Measurements from ENCODE around the gene NCOA7.

The NCOA7 gene

DNA sequence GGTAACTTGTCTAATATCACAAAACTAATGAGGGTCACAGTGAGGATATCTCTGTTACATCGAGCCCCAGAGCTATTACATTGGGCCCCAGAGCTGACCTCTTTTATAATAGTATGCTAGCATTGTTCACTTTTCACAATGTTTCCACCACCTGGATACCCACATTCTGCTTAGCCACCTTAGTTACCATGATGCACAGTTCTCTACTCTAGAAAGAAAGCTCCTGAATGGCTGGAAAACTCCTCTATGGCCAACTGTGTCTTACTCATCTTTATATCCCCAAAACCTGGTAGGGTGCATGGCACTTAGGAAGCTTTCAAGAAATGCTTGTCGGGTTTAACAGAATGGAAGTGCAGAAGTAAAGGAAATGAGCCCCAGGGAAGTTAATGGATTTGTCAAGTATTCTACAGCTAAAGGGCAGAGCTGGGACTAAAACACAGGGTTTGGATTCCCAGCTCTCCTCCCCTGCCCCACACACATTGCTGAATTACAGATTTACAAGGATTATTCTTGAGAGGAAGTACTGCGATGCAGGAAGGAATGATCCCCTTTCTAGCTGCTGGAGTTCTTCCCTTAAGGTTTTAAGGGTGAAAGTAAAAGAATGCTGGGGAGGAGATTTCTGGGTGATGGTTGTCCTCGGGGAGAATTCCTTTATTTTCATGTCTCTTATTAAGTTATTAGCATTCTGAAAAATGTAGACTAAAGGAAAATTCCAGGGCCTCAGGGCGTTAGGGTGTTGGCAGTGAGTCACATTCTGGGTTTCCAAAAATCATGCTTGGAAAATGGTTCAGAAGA, 149.7 kb downstream of the NCOA7 start:
- H3K4me3 ChIP-seq (ENCODE audit: insufficient read length, low read depth): no peak overlapping the region
- no peak for DNase-seq (ENCODE audit: low read depth, low spot score)
- no peaks in the 10 kb centered on the region for H3K9me3 ChIP-seq (ENCODE audit: insufficient read depth, low read length)
- no peak overlapping the region for H3K9ac ChIP-seq (ENCODE audit: insufficient read length, low read depth)
- TF ChIP-seq ZNF274 (IDR thresholded peaks at IDR 0.05; ENCODE audit: low read depth, low read length) (no peak), SUZ12 (IDR thresholded peaks at IDR 0.05; ENCODE audit: extremely low read depth, insufficient read depth, insufficient read length) (no peak), YY1 (IDR thresholded peaks at IDR 0.05; ENCODE audit: insufficient read depth, insufficient read length) (no peak)
- no peaks in the 10 kb centered on the region for H3K27me3 ChIP-seq (ENCODE audit: insufficient read depth, insufficient read length)
- no peaks in the 10 kb centered on the region for H3K36me3 ChIP-seq (ENCODE audit: insufficient read depth, insufficient read length, low read length)
- no peaks in the 10 kb centered on the region for H3K4me1 ChIP-seq (ENCODE audit: insufficient read depth, insufficient read length)

- Histone ChIP-seq H3K9me3 (ENCODE audit: insufficient read depth, low read length) (no peaks in the 10 kb centered on the region), H3K4me1 (ENCODE audit: insufficient read depth, insufficient read length) (no peaks in the 10 kb centered on the region), H3K36me3 (ENCODE audit: insufficient read depth, insufficient read length, low read length) (no peaks in the 10 kb centered on the region), H3K9ac (ENCODE audit: insufficient read length, low read depth) (no peak overlapping the region), H3K4me3 (ENCODE audit: insufficient read length, low read depth) (no peak overlapping the region), H3K27me3 (ENCODE audit: insufficient read depth, insufficient read length) (no peaks in the 10 kb centered on the region)
- DNase-seq (ENCODE audit: low read depth, low spot score): no peak
- TF ChIP-seq SUZ12 (IDR thresholded peaks at IDR 0.05; ENCODE audit: extremely low read depth, insufficient read depth, insufficient read length) (no peak), YY1 (IDR thresholded peaks at IDR 0.05; ENCODE audit: insufficient read depth, insufficient read length) (no peak), ZNF274 (IDR thresholded peaks at IDR 0.05; ENCODE audit: low read depth, low read length) (no peak)
These were observed 152.1 kb downstream of the NCOA7 start for GRCh38 chr6:125942672-125943527.

- Histone ChIP-seq H3K9me3 (ENCODE audit: insufficient read depth, low read length) (no peaks in the 10 kb centered on the region), H3K4me3 (ENCODE audit: insufficient read length, low read depth) (no peak overlapping the region), H3K4me1 (ENCODE audit: insufficient read depth, insufficient read length) (no peaks in the 10 kb centered on the region), H3K36me3 (ENCODE audit: insufficient read depth, insufficient read length, low read length) (no peaks in the 10 kb centered on the region), H3K9ac (ENCODE audit: insufficient read length, low read depth) (no peak overlapping the region), H3K27me3 (ENCODE audit: insufficient read depth, insufficient read length) (no peaks in the 10 kb centered on the region)
- TF ChIP-seq ZNF274 (IDR thresholded peaks at IDR 0.05; ENCODE audit: low read depth, low read length) (no peak), SUZ12 (IDR thresholded peaks at IDR 0.05; ENCODE audit: extremely low read depth, insufficient read depth, insufficient read length) (no peak), YY1 (IDR thresholded peaks at IDR 0.05; ENCODE audit: insufficient read depth, insufficient read length) (no peak)
- DNase-seq (ENCODE audit: low read depth, low spot score): no peak
These were observed 153.0 kb downstream of the NCOA7 start for GRCh38 chr6:125943528-125944433.

- Histone ChIP-seq H3K9ac (ENCODE audit: insufficient read length, low read depth) (no peak overlapping the region), H3K4me3 (ENCODE audit: insufficient read length, low read depth) (no peak overlapping the region), H3K4me1 (ENCODE audit: insufficient read depth, insufficient read length) (no peaks in the 10 kb centered on the region), H3K36me3 (ENCODE audit: insufficient read depth, insufficient read length, low read length) (no peaks in the 10 kb centered on the region), H3K27me3 (ENCODE audit: insufficient read depth, insufficient read length) (no peaks in the 10 kb centered on the region), H3K9me3 (ENCODE audit: insufficient read depth, low read length) (no peaks in the 10 kb centered on the region)
- TF ChIP-seq YY1 (IDR thresholded peaks at IDR 0.05; ENCODE audit: insufficient read depth, insufficient read length) (no peak), ZNF274 (IDR thresholded peaks at IDR 0.05; ENCODE audit: low read depth, low read length) (no peak), SUZ12 (IDR thresholded peaks at IDR 0.05; ENCODE audit: extremely low read depth, insufficient read depth, insufficient read length) (no peak)
- DNase-seq (ENCODE audit: low read depth, low spot score): no peak
These were observed 153.7 kb downstream of the NCOA7 start for GRCh38 chr6:125944434-125944816.

DNA sequence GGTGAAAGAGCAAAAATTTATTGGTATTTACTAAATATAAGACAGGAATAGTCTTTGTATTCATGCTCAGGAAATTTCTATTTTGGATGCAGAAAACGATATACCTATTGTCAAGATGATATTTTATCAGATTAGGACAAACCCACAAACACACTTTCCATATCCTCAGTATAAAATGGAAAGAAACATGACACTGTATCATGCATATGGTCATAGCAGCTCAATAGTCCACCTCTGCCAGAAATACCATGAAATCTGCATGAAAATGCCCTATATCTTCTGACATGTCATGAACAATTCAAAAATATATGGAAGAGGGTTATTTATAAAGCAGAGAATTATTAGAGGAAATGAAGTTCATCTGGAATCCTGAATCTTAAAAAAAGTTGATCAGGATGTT, 154.1 kb downstream of the NCOA7 start:
- no peak for TF ChIP-seq ZNF274 (IDR thresholded peaks at IDR 0.05; ENCODE audit: low read depth, low read length)
- Histone ChIP-seq H3K4me3 (ENCODE audit: insufficient read length, low read depth) (no peak overlapping the region), H3K27me3 (ENCODE audit: insufficient read depth, insufficient read length) (no peaks in the 10 kb centered on the region), H3K9me3 (ENCODE audit: insufficient read depth, low read length) (no peaks in the 10 kb centered on the region), H3K9ac (ENCODE audit: insufficient read length, low read depth) (no peak overlapping the region), H3K36me3 (ENCODE audit: insufficient read depth, insufficient read length, low read length) (no peaks in the 10 kb centered on the region), H3K4me1 (ENCODE audit: insufficient read depth, insufficient read length) (no peaks in the 10 kb centered on the region)
- DNase-seq (ENCODE audit: low read depth, low spot score): no peak

GRCh38 chr6:125945378-125946141, 154.8 kb downstream of the NCOA7 start:
- no peak for DNase-seq (ENCODE audit: low read depth, low spot score)
- TF ChIP-seq YY1 (IDR thresholded peaks at IDR 0.05; ENCODE audit: insufficient read depth, insufficient read length) (no peak), SUZ12 (IDR thresholded peaks at IDR 0.05; ENCODE audit: extremely low read depth, insufficient read depth, insufficient read length) (no peak), ZNF274 (IDR thresholded peaks at IDR 0.05; ENCODE audit: low read depth, low read length) (no peak)
- no peaks in the 10 kb centered on the region for H3K36me3 ChIP-seq (ENCODE audit: insufficient read depth, insufficient read length, low read length)
- no peaks in the 10 kb centered on the region for H3K9me3 ChIP-seq (ENCODE audit: insufficient read depth, low read length)
- no peak overlapping the region for H3K9ac ChIP-seq (ENCODE audit: insufficient read length, low read depth)
- no peaks in the 10 kb centered on the region for H3K4me1 ChIP-seq (ENCODE audit: insufficient read depth, insufficient read length)
- no peak overlapping the region for H3K4me3 ChIP-seq (ENCODE audit: insufficient read length, low read depth)
- H3K27me3 ChIP-seq (ENCODE audit: insufficient read depth, insufficient read length): no peaks in the 10 kb centered on the region
